MCF 10A (cell line): ENCODE measurements around the gene CERS6. TPM values are rescaled to one million over a fixed set of nuclear protein-coding genes. Genes with fewer than 3 reads are reported as not detected.

ENCODE experiments used
- BruUV-seq: library from RNA; stranded (reverse); fragments of 400-500 nt; replicated peaks from 2 replicates; lab custom pipeline; 2021; lab: Mats Ljungman, UMichigan
- CTCF ChIA-PET: fragments of 300-600 bp; sonication (Branson Sonifier 250); formaldehyde crosslinking; extraction: SDS; loops from one replicate; lab custom pipeline; 2021; ENCODE audit warnings: antibody characterized with exemption, inconsistent platforms; lab: Yijun Ruan, JAX
- POLR2A ChIA-PET: fragments of 300-600, 350-650 bp; sonication (Branson Sonifier 250); formaldehyde crosslinking; extraction: SDS; loops from one replicate; lab custom pipeline; 2020; ENCODE audit warnings: antibody characterized with exemption, inconsistent platforms; lab: Yijun Ruan, JAX
- DNase-seq: peaks from one replicate; pipeline ENCODE4 v3.0.0-alpha.2; 2018; ENCODE audit not compliant: unreplicated experiment
- H3K27ac Mint-ChIP-seq: one replicate; pipeline ENCODE4 v1.8.0; 2022; ENCODE audit warnings: mild to moderate bottlenecking, low read depth, mixed read lengths; ENCODE audit not compliant: unreplicated experiment
- H3K27me3 Mint-ChIP-seq: one replicate; pipeline ENCODE4 v1.8.0; 2022; ENCODE audit warnings: mixed read lengths; ENCODE audit not compliant: insufficient read depth, unreplicated experiment
- H3K36me3 Mint-ChIP-seq: one replicate; pipeline ENCODE4 v1.8.0; 2022; ENCODE audit warnings: mild to moderate bottlenecking, moderate library complexity, mixed read lengths; ENCODE audit not compliant: insufficient read depth, unreplicated experiment
- H3K4me1 Mint-ChIP-seq: one replicate; pipeline ENCODE4 v1.8.0; 2022; ENCODE audit warnings: mixed read lengths; ENCODE audit not compliant: insufficient read depth, unreplicated experiment
- H3K4me3 Mint-ChIP-seq: one replicate; pipeline ENCODE4 v1.8.0; 2022; ENCODE audit warnings: mild to moderate bottlenecking, moderate library complexity, mixed read lengths; ENCODE audit not compliant: unreplicated experiment
- H3K9me3 Mint-ChIP-seq: one replicate; pipeline ENCODE4 v1.8.0; 2022; ENCODE audit warnings: mixed read lengths; ENCODE audit not compliant: unreplicated experiment
- intact Hi-C: fragments of 100-400 bp; cut with micrococcal nuclease; formaldehyde crosslinking; loops from 2 replicates; pipeline ENCODE4 v1.14.1; 2022
- total RNA-seq: library from RNA; stranded (reverse); gene quantifications from 2 replicates; pipeline ENCODE4 v1.2.3, GENCODE V29; 2022
- TF ChIP-seq, protein P1 (sequence below): fragments of 200-600 bp; IDR thresholded peaks from one replicate; pipeline ENCODE4 v1.8.0; 2022; ENCODE audit warnings: antibody characterized with exemption, mild to moderate bottlenecking; ENCODE audit not compliant: unreplicated experiment

The CERS6 gene
- total RNA-seq, 1 experiment from 2014 or later: 27.4 TPM

DNA sequence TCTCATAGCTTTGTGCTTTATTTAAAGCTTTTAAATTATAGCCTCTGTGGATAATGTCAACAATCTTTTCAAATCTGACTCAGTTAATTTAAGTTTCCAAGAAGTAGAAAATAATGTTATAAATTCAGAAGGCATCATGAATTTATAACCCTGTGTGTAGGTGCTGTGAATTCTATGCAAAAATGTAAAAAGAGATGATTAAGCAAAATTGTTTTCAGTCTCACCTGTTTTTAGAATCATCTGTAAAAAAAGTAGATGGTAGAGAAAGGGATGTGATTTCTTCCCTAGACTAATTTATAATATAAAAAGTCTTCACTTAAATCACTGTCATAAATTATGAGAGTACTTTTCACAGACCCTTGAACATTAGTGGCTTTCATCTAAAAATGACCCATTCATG is 260.8 kb downstream of the CERS6 start:
- intact Hi-C loops: no loop called here
- BruUV-seq: no TSS peak
- no peaks in the 10 kb centered on the region for H3K9me3 Mint-ChIP-seq
- peaks cover 7% of the 10 kb centered on the region for H3K36me3 Mint-ChIP-seq
- no peaks in the 10 kb centered on the region for H3K27me3 Mint-ChIP-seq
- H3K27ac Mint-ChIP-seq: no peak overlapping the region
- H3K4me1 Mint-ChIP-seq: peaks cover 4% of the 10 kb centered on the region
- POLR2A ChIA-PET: interaction anchor here (0.7 kb wide), 1 partner anchor 362 kb away, joined by 3 read pairs; no protein-coding TSS in a partner anchor
- CTCF ChIA-PET: interaction anchor here (0.5 kb wide), 1 partner anchor 340 kb away, joined by 4 read pairs; no protein-coding TSS in a partner anchor
- no peak for DNase-seq
- TF ChIP-seq, protein P1, sequence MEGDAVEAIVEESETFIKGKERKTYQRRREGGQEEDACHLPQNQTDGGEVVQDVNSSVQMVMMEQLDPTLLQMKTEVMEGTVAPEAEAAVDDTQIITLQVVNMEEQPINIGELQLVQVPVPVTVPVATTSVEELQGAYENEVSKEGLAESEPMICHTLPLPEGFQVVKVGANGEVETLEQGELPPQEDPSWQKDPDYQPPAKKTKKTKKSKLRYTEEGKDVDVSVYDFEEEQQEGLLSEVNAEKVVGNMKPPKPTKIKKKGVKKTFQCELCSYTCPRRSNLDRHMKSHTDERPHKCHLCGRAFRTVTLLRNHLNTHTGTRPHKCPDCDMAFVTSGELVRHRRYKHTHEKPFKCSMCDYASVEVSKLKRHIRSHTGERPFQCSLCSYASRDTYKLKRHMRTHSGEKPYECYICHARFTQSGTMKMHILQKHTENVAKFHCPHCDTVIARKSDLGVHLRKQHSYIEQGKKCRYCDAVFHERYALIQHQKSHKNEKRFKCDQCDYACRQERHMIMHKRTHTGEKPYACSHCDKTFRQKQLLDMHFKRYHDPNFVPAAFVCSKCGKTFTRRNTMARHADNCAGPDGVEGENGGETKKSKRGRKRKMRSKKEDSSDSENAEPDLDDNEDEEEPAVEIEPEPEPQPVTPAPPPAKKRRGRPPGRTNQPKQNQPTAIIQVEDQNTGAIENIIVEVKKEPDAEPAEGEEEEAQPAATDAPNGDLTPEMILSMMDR: no peak
- H3K4me3 Mint-ChIP-seq: no peak overlapping the region

DNA sequence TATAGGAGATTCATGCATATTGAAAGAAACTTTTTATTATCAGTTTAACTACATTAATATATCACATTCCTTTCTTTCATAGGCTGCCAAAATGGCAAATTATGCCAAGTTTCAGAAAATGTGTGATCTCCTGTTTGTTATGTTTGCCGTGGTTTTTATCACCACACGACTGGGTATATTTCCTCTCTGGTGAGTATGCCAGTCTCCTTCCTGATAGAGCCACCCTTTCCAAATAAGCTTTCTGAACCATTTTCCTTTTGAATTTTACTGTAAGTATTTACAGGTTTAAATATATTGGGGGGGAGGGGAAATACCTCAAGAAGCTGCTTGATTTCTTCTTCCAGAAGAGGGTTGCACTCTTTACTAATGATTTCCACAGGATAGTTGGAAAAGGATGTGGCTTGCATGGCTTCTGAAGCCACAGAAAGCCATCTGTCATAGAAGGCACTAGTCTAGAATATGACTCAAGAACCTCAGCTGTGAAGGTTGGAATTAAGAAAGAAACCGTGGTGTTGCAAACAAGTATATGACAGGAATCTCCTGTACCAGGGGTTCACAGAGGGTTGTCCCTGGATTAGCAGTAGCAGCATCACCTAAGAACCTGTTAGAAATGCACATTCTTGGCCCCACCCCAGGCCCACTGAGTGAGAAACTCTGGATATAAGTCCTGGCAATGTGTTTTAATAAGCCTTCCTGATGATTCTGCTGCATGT is 261.9 kb downstream of the CERS6 start:
- no TSS peak for BruUV-seq
- no peaks in the 10 kb centered on the region for H3K27me3 Mint-ChIP-seq
- POLR2A ChIA-PET: interaction anchor here (0.8 to 1.4 kb wide), 3 partner anchors 9 to 202 kb away, joined by 3 read pairs; no protein-coding TSS in a partner anchor
- intact Hi-C loops: no loop called here
- no peak overlapping the region for H3K4me3 Mint-ChIP-seq
- CTCF ChIA-PET: interaction anchor here (0.6 kb wide), 1 partner anchor 118 kb away, joined by 8 read pairs; no protein-coding TSS in a partner anchor
- TF ChIP-seq, protein P1: no peak
- H3K27ac Mint-ChIP-seq: no peak overlapping the region
- no peaks in the 10 kb centered on the region for H3K9me3 Mint-ChIP-seq
- no peak for DNase-seq
- H3K36me3 Mint-ChIP-seq: peaks cover 5% of the 10 kb centered on the region
- peaks cover 12% of the 10 kb centered on the region for H3K4me1 Mint-ChIP-seq

DNA sequence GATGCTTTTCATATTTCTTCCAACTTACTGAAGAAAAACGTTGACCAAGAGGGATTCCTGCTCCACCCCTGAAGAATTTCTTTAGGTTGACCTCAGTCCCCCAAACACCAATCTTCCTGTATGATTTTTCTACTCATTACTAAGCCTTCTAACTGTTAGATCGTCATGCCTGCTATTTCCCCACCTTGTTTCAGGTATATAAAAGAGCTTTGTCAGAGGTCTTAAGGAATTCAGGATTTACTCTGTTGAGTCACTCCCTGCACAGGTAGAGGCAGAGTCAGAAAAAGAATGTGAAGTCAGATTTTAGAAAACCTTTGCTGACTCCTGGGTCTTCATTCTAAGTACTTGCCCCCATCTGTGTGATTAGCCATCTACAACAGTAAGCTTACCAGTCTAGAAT is 262.6 kb downstream of the CERS6 start:
- no TSS peak for BruUV-seq
- H3K27ac Mint-ChIP-seq: no peak overlapping the region
- TF ChIP-seq, protein P1: no peak
- no peaks in the 10 kb centered on the region for H3K9me3 Mint-ChIP-seq
- no peak for DNase-seq
- peaks cover 12% of the 10 kb centered on the region for H3K4me1 Mint-ChIP-seq
- CTCF ChIA-PET: interaction anchor here (0.8 to 1.1 kb wide), 3 partner anchors 24 to 371 kb away, joined by 3 read pairs; no protein-coding TSS in a partner anchor
- H3K36me3 Mint-ChIP-seq: peaks cover 5% of the 10 kb centered on the region
- no peaks in the 10 kb centered on the region for H3K27me3 Mint-ChIP-seq
- intact Hi-C loops: no loop called here
- no peak overlapping the region for H3K4me3 Mint-ChIP-seq
- POLR2A ChIA-PET: interaction anchor here (0.6 to 1.4 kb wide), 3 partner anchors 10 to 152 kb away, joined by 3 read pairs; no protein-coding TSS in a partner anchor

DNA sequence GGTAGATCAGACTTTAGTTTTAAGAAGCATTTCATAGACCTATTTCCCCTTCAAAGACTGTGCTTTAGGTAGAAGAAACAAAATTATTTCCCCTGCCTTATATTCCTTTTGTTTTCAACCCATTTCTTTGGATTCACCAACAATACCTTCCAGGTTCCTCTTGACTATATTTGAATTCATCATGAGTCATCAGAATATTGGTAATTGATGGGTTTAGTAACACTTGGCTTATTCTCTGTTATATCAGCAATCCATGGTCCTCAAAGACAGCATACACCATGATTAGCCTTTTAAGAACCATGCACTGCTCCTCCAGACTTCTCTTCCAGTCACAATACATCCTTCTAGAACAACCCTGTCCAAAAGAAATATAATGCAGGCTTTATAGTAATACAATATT is 263.4 kb downstream of the CERS6 start:
- Mint-ChIP-seq H3K4me1 (peaks cover 12% of the 10 kb centered on the region), H3K36me3 (peaks cover 11% of the 10 kb centered on the region), H3K27ac (no peak overlapping the region), H3K4me3 (no peak overlapping the region), H3K9me3 (no peaks in the 10 kb centered on the region), H3K27me3 (no peaks in the 10 kb centered on the region)
- CTCF ChIA-PET: interaction anchor here (0.8 to 1.1 kb wide), 3 partner anchors 25 to 372 kb away, joined by 3 read pairs; no protein-coding TSS in a partner anchor
- intact Hi-C loops: no loop called here
- TF ChIP-seq, protein P1: no peak
- DNase-seq: no peak
- BruUV-seq: no TSS peak
- POLR2A ChIA-PET: interaction anchor here (0.6 to 1.2 kb wide), 3 partner anchors 12 to 302 kb away, joined by 3 read pairs; no protein-coding TSS in a partner anchor
